A549 (cell line): ENCODE results near the gene SDE2. TPM values are rescaled to one million over a fixed set of nuclear protein-coding genes. Genes with fewer than 3 reads are reported as not detected.

Experiments
- ATAC-seq, 2 experiments: fragments of 200-7000 bp in 1 of 2; fragments of >200 bp in 1 of 2; cut with Nextera tagmentation in 1 of 2; cut with Tn5 transposase in 1 of 2; 3 replicates each; pipeline versions ENCODE4 v1.8.0 to v1.9.1; 2018 to 2020; ENCODE audit warnings: mild to moderate bottlenecking in 1 of 2, moderate library complexity in 1 of 2
- CTCF ChIA-PET: fragments of 300-600 bp; sonication (Branson Sonifier 250); formaldehyde crosslinking; extraction: SDS; loops from one replicate; lab custom pipeline; 2021; ENCODE audit warnings: antibody characterized with exemption, inconsistent platforms; lab: Yijun Ruan, JAX
- POLR2A ChIA-PET: fragments of 350-600 bp; formaldehyde crosslinking; extraction: SDS; loops from one replicate; lab custom pipeline; 2021; ENCODE audit warnings: antibody characterized with exemption, inconsistent platforms; lab: Yijun Ruan, JAX
- DNase-seq, 2 experiments: peaks; one replicate each; pipeline versions ENCODE4 v3.0.0 to v3.0.0-alpha.2; 2011 to 2016; ENCODE audit warnings: low read depth in 1 of 2, low spot score in 1 of 2
- FAIRE-seq: peaks from 2 replicates; lab custom pipeline; 2011; peaks lifted over from hg19 to GRCh38; lab: Jason Lieb, UNC
- H3K27ac ChIP-seq, 2 experiments: fragments of >200 bp; sonication (Bioruptor Twin); formaldehyde crosslinking; 3 replicates each; pipeline ENCODE4 v1.5.1; 2016 to 2017
- H3K4me1 ChIP-seq: fragments of >200 bp; sonication (Bioruptor Twin); formaldehyde crosslinking; 3 replicates; pipeline ENCODE4 v1.6.1; 2016
- H3K4me2 ChIP-seq: fragments of >200 bp; sonication (Bioruptor Twin); formaldehyde crosslinking; 3 replicates; pipeline ENCODE4 v1.6.1; 2016
- H3K4me3 ChIP-seq: fragments of >200 bp; sonication (Bioruptor Twin); formaldehyde crosslinking; 3 replicates; pipeline ENCODE4 v1.5.1; 2016
- H3K9me3 ChIP-seq: fragments of >200 bp; sonication (Bioruptor Twin); formaldehyde crosslinking; 3 replicates; pipeline ENCODE4 v1.6.1; 2016
- BHLHE40 ChIP-seq: IDR thresholded peaks from 2 replicates; pipeline ENCODE4 v1.6.1; 2012; ENCODE audit warnings: low read depth, low read length, inconsistent platforms
- CBX2 ChIP-seq: fragments of 200-600 bp; sonication (generic); IDR thresholded peaks from 2 replicates; pipeline ENCODE4 v1.6.1; 2016; ENCODE audit warnings: low read depth, mild to moderate bottlenecking, borderline replicate concordance
- E2F6 ChIP-seq: IDR thresholded peaks from 2 replicates; pipeline ENCODE4 v1.6.1; 2012; ENCODE audit warnings: low read depth, borderline replicate concordance
- EHMT2 ChIP-seq: fragments of 200-600 bp; sonication (generic); IDR thresholded peaks from 2 replicates; pipeline ENCODE4 v1.6.1; 2016; ENCODE audit warnings: antibody characterized with exemption, low read depth, mild to moderate bottlenecking, moderate library complexity
- EP300 ChIP-seq, 2 experiments: fragments of >200 bp; sonication (Bioruptor Twin); formaldehyde crosslinking; IDR thresholded peaks; 2 replicates in 1 of 2; 3 replicates in 1 of 2; pipeline ENCODE4 v1.6.1; 2016 to 2017
- FOSL2 ChIP-seq, 2 experiments: fragments of 450-650 bp in 1 of 2; fragments of >200 bp in 1 of 2; sonication (Bioruptor Twin) in 1 of 2; formaldehyde crosslinking; IDR thresholded peaks; 2 replicates each; pipeline versions ENCODE4 v1.5.0 to v1.6.1; 2016 to 2020; ENCODE audit warnings: mild to moderate bottlenecking in 1 of 2, moderate library complexity in 1 of 2
- FOXS1 ChIP-seq: fragments of 250-450 bp; sonication (Bioruptor Pico); IDR thresholded peaks from 2 replicates; pipeline ENCODE4 v1.5.0; 2020; ENCODE audit warnings: mild to moderate bottlenecking, moderate library complexity
- HDAC2 ChIP-seq: fragments of 200-600 bp; sonication (generic); IDR thresholded peaks from 2 replicates; pipeline ENCODE4 v1.6.1; 2016
- HES2 ChIP-seq: fragments of >200 bp; sonication (Bioruptor Twin); formaldehyde crosslinking; IDR thresholded peaks from 2 replicates; pipeline ENCODE4 v1.6.1; 2016
- HMGXB4 ChIP-seq: fragments of 250-450 bp; sonication (Bioruptor Pico); IDR thresholded peaks from 2 replicates; pipeline ENCODE4 v1.5.0; 2021; ENCODE audit warnings: mild to moderate bottlenecking, moderate library complexity, borderline replicate concordance
- HOXA7 ChIP-seq: fragments of 250-450 bp; sonication (Bioruptor Pico); IDR thresholded peaks from 2 replicates; pipeline ENCODE4 v1.5.0; 2020; ENCODE audit warnings: mild to moderate bottlenecking, moderate library complexity
- JUN ChIP-seq, 2 experiments: fragments of >200 bp; sonication (Bioruptor Twin); formaldehyde crosslinking; IDR thresholded peaks; 2 replicates in 1 of 2; 3 replicates in 1 of 2; pipeline ENCODE4 v1.6.1; 2016 to 2017
- JUNB ChIP-seq: fragments of >200 bp; sonication (Bioruptor Twin); formaldehyde crosslinking; IDR thresholded peaks from 2 replicates; pipeline ENCODE4 v1.6.1; 2016
- MAFK ChIP-seq: fragments of 450-650 bp; IDR thresholded peaks from 2 replicates; pipeline ENCODE4 v1.6.1; 2014; ENCODE audit not compliant: partially characterized antibody
- MAZ ChIP-seq: fragments of 150-350 bp; IDR thresholded peaks from 2 replicates; pipeline ENCODE4 v1.6.1; 2014; ENCODE audit warnings: antibody characterized with exemption, low read depth, low read length, borderline replicate concordance
- MYC ChIP-seq: IDR thresholded peaks from 2 replicates; pipeline ENCODE4 v1.6.1; 2012; ENCODE audit warnings: mild to moderate bottlenecking, inconsistent platforms, low read length, improper control_type of control experiment, borderline replicate concordance
- NFE2L2 ChIP-seq: fragments of 150-350 bp; conservative IDR thresholded peaks from 2 replicates; pipeline ENCODE4 v1.6.1; 2014; ENCODE audit warnings: low read length
- NPAS2 ChIP-seq: fragments of 250-450 bp; sonication (Bioruptor Pico); IDR thresholded peaks from 2 replicates; pipeline ENCODE4 v1.8.0; 2022; ENCODE audit warnings: mild to moderate bottlenecking, moderate library complexity, borderline replicate concordance
- POLR2A ChIP-seq: IDR thresholded peaks from 2 replicates; pipeline ENCODE4 v1.6.1; 2012; ENCODE audit warnings: mild to moderate bottlenecking, low read length
- RARB ChIP-seq: fragments of 250-450 bp; sonication (Bioruptor Pico); IDR thresholded peaks from 2 replicates; pipeline ENCODE4 v1.8.0; 2021; ENCODE audit warnings: mild to moderate bottlenecking, moderate library complexity
- RFX5 ChIP-seq: fragments of 450-650 bp; IDR thresholded peaks from 2 replicates; pipeline ENCODE4 v1.7.1; 2014; ENCODE audit warnings: antibody characterized with exemption, mild to moderate bottlenecking, moderate library complexity
- RNF2 ChIP-seq: fragments of 200-600 bp; sonication (generic); IDR thresholded peaks from 2 replicates; pipeline ENCODE4 v1.6.1; 2016; ENCODE audit warnings: low read depth, mild to moderate bottlenecking, antibody characterized with exemption, moderate library complexity, borderline replicate concordance
- SREBF2 ChIP-seq: fragments of 450-650 bp; IDR thresholded peaks from 2 replicates; pipeline ENCODE4 v1.6.1; 2014; ENCODE audit warnings: mild to moderate bottlenecking, moderate library complexity
- TFCP2L1 ChIP-seq: fragments of 250-450 bp; sonication (Bioruptor Pico); IDR thresholded peaks from 2 replicates; pipeline ENCODE4 v1.5.0; 2021; ENCODE audit warnings: mild to moderate bottlenecking
- USF2 ChIP-seq: fragments of 450-650 bp; IDR thresholded peaks from 2 replicates; pipeline ENCODE4 v1.6.1; 2014; ENCODE audit warnings: antibody characterized with exemption
- ZNF302 ChIP-seq: fragments of 250-450 bp; sonication (Bioruptor Pico); IDR thresholded peaks from 2 replicates; pipeline ENCODE4 v1.9.0; 2021; ENCODE audit warnings: inconsistent platforms, mild to moderate bottlenecking, moderate library complexity
- WGBS: methylation state at CpG from one replicate; pipeline ENCODE4 v1.1.6; 2017; ENCODE audit errors: missing lambda C conversion rate; 5-methylcytosine and 5-hydroxymethylcytosine counted together
- polyA plus RNA-seq, 4 experiments: library from polyadenylated mRNA; depleted of rRNA in 3 of 4; stranded (reverse); fragments of >200 nt; fragmentation: RNase III in 1 of 4; extraction: RNeasy Plus Mini Kit Qiagen cat#74134 plus additional on column Dnase treatment in 1 of 4; gene quantifications; 2 replicates in 3 of 4; 3 replicates in 1 of 4; pipeline ENCODE4 v1.2.3, GENCODE V29; 2011 to 2017

Gene SDE2
- polyA plus RNA-seq, 2 of the 4 experiments (the other 2 are of a cell fraction) = 9.2 to 24.8 TPM

- TF ChIP-seq ZNF302 (CRISPR knock-in tag) (no peak), RARB (no peak), USF2 (no peak), HES2 (no peak), HDAC2 (no peak), MAFK (no peak), NPAS2 (CRISPR knock-in tag) (no peak), TFCP2L1 (CRISPR knock-in tag) (no peak)
- ATAC-seq (no peak), FAIRE-seq (no peak), DNase-seq (no peak)
- no peak overlapping the region for H3K27ac ChIP-seq
- H3K4me2 ChIP-seq = no peak overlapping the region
- H3K9me3 ChIP-seq = no peaks in the 10 kb centered on the region
- POLR2A ChIA-PET = interaction anchor here (1.2 to 2.0 kb wide), 2 partner anchors 30 to 33 kb away, joined by 4 to 12 read pairs; partner anchors contain the start of genes H3-3A and SDE2
- 81% methylated on average over 7 of the region's 7 CpGs for WGBS
- no peaks in the 10 kb centered on the region for H3K4me1 ChIP-seq
- CTCF ChIA-PET = interaction anchor here (0.7 to 1.3 kb wide), 4 partner anchors 16 to 616 kb away, joined by 3 read pairs; no protein-coding TSS in a partner anchor
- no peak overlapping the region for H3K4me3 ChIP-seq
These were observed 30.6 kb upstream of the SDE2 start for GRCh38 chr1:226029568-226030225.

- Histone ChIP-seq H3K4me1 (no peaks in the 10 kb centered on the region), H3K9me3 (no peaks in the 10 kb centered on the region), H3K4me2 (no peak overlapping the region), H3K4me3 (no peak overlapping the region), H3K27ac (no peak overlapping the region)
- ATAC-seq (no peak), DNase-seq (no peak), FAIRE-seq (no peak)
- ChIA-PET POLR2A (interaction anchor here (1.2 to 2.0 kb wide), 2 partner anchors 30 to 33 kb away, joined by 4 to 12 read pairs; partner anchors contain the start of genes H3-3A and SDE2), CTCF (interaction anchor here (0.6 to 1.3 kb wide), 5 partner anchors 16 to 615 kb away, joined by 3 read pairs; no protein-coding TSS in a partner anchor)
- WGBS = 75% methylated on average over 7 of the region's 7 CpGs
- TF ChIP-seq FOSL2 (IDR thresholded peaks at IDR 0.05) (no peak), FOSL2 (CRISPR knock-in tag; IDR thresholded peaks at IDR 0.05) (no peak), JUN (IDR thresholded peaks at IDR 0.05) (no peak), RNF2 (no peak), HOXA7 (no peak), BHLHE40 (no peak), JUNB (no peak), NFE2L2 (no peak), SREBF2 (no peak), HMGXB4 (no peak), EP300 (IDR thresholded peaks at IDR 0.05) (no peak), EHMT2 (no peak)
- TF ChIP-seq, all 56 proteins: peak for 0
These were observed 30.0 kb upstream of the SDE2 start for GRCh38 chr1:226029093-226029496.

GRCh38 chr1:226027538-226028217, 28.5 kb upstream of the SDE2 start:
- no peak overlapping the region for H3K27ac ChIP-seq
- no peak for ATAC-seq
- H3K4me2 ChIP-seq = no peak overlapping the region
- no peak overlapping the region for H3K4me3 ChIP-seq
- ChIA-PET CTCF (interaction anchor here (1.4 to 1.5 kb wide), 2 partner anchors 20 to 37 kb away, joined by 4 to 5 read pairs; no protein-coding TSS in a partner anchor), POLR2A (interaction anchor here (1.7 kb wide), 1 partner anchor 35 kb away, joined by 3 read pairs; the partner anchor contains the start of gene H3-3A)
- no peaks in the 10 kb centered on the region for H3K4me1 ChIP-seq
- no peak for TF ChIP-seq FOXS1 (CRISPR knock-in tag)
- no peak for TF ChIP-seq POLR2A
- no peak for TF ChIP-seq MYC
- TF ChIP-seq MAZ = no peak
- TF ChIP-seq E2F6 = no peak
- no peak for TF ChIP-seq ZNF302 (CRISPR knock-in tag)
- TF ChIP-seq CBX2 = no peak
- TF ChIP-seq RNF2 = no peak
- TF ChIP-seq RARB = no peak
- TF ChIP-seq RFX5 = no peak
- no peak for FAIRE-seq
- DNase-seq = no peak
- WGBS = 87% methylated on average over 5 of the region's 5 CpGs
- H3K9me3 ChIP-seq = no peaks in the 10 kb centered on the region
